ENCODE measurements around the gene KIF23. TPM values are rescaled to one million over a fixed set of nuclear protein-coding genes. Genes with fewer than 3 reads are reported as not detected.

KIF23 gene
- total RNA-seq, 1 experiment from 2014 or later: 87.8 TPM

GRCh38 chr15:69395460-69395859 is 18.7 kb upstream of the KIF23 start (continued):
- TF ChIP-seq, protein P1, sequence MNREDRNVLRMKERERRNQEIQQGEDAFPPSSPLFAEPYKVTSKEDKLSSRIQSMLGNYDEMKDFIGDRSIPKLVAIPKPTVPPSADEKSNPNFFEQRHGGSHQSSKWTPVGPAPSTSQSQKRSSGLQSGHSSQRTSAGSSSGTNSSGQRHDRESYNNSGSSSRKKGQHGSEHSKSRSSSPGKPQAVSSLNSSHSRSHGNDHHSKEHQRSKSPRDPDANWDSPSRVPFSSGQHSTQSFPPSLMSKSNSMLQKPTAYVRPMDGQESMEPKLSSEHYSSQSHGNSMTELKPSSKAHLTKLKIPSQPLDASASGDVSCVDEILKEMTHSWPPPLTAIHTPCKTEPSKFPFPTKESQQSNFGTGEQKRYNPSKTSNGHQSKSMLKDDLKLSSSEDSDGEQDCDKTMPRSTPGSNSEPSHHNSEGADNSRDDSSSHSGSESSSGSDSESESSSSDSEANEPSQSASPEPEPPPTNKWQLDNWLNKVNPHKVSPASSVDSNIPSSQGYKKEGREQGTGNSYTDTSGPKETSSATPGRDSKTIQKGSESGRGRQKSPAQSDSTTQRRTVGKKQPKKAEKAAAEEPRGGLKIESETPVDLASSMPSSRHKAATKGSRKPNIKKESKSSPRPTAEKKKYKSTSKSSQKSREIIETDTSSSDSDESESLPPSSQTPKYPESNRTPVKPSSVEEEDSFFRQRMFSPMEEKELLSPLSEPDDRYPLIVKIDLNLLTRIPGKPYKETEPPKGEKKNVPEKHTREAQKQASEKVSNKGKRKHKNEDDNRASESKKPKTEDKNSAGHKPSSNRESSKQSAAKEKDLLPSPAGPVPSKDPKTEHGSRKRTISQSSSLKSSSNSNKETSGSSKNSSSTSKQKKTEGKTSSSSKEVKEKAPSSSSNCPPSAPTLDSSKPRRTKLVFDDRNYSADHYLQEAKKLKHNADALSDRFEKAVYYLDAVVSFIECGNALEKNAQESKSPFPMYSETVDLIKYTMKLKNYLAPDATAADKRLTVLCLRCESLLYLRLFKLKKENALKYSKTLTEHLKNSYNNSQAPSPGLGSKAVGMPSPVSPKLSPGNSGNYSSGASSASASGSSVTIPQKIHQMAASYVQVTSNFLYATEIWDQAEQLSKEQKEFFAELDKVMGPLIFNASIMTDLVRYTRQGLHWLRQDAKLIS (CRISPR knock-in tag; IDR thresholded peaks at IDR 0.05; ENCODE audit: borderline replicate concordance): no peak
- TF ChIP-seq, protein P2, sequence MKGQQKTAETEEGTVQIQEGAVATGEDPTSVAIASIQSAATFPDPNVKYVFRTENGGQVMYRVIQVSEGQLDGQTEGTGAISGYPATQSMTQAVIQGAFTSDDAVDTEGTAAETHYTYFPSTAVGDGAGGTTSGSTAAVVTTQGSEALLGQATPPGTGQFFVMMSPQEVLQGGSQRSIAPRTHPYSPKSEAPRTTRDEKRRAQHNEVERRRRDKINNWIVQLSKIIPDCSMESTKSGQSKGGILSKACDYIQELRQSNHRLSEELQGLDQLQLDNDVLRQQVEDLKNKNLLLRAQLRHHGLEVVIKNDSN (CRISPR knock-in tag; IDR thresholded peaks at IDR 0.05): no peak

DNA sequence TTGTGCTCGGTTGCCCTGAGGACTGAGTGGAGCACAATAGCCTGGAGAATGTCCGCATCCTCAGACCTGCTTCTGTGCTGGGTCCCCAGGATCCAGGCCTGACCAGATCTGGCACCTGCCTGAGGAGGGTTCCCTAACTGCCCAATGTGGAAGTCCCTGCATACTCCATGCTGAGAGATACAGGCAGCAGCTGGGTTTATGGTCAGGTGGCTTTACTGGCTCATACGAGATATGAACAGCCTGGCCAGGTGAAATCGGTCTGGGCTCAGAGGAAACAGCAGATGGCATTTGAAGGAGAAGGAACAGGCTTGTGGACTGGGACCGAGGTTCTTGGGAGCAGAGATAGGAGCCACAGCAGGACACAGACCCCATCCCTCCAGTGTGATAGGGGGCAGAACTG is 18.2 kb upstream of the KIF23 start:
- TF ChIP-seq FOXJ3 (CRISPR knock-in tag; IDR thresholded peaks at IDR 0.05; ENCODE audit: borderline replicate concordance): no peak
- no peak for TF ChIP-seq ZNF423 (CRISPR knock-in tag; IDR thresholded peaks at IDR 0.05)
- TF ChIP-seq, protein P3, sequence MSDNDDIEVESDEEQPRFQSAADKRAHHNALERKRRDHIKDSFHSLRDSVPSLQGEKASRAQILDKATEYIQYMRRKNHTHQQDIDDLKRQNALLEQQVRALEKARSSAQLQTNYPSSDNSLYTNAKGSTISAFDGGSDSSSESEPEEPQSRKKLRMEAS (CRISPR knock-in tag; IDR thresholded peaks at IDR 0.05): no peak
- TF ChIP-seq OVOL2 (CRISPR knock-in tag; IDR thresholded peaks at IDR 0.05; ENCODE audit: borderline replicate concordance): no peak
- no peak for TF ChIP-seq JUN (CRISPR knock-in tag; IDR thresholded peaks at IDR 0.05)
- TF ChIP-seq, protein P4, sequence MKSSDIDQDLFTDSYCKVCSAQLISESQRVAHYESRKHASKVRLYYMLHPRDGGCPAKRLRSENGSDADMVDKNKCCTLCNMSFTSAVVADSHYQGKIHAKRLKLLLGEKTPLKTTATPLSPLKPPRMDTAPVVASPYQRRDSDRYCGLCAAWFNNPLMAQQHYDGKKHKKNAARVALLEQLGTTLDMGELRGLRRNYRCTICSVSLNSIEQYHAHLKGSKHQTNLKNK (CRISPR knock-in tag; IDR thresholded peaks at IDR 0.05): no peak
- no peak for TF ChIP-seq ATF1 (CRISPR knock-in tag; IDR thresholded peaks at IDR 0.05)
- TF ChIP-seq CDX4 (CRISPR knock-in tag; IDR thresholded peaks at IDR 0.05; ENCODE audit: borderline replicate concordance): no peak
- TF ChIP-seq USF2 (CRISPR knock-in tag; IDR thresholded peaks at IDR 0.05): no peak
- no peak for TF ChIP-seq NR1H2 (CRISPR knock-in tag; IDR thresholded peaks at IDR 0.05)
- TF ChIP-seq, protein P5, sequence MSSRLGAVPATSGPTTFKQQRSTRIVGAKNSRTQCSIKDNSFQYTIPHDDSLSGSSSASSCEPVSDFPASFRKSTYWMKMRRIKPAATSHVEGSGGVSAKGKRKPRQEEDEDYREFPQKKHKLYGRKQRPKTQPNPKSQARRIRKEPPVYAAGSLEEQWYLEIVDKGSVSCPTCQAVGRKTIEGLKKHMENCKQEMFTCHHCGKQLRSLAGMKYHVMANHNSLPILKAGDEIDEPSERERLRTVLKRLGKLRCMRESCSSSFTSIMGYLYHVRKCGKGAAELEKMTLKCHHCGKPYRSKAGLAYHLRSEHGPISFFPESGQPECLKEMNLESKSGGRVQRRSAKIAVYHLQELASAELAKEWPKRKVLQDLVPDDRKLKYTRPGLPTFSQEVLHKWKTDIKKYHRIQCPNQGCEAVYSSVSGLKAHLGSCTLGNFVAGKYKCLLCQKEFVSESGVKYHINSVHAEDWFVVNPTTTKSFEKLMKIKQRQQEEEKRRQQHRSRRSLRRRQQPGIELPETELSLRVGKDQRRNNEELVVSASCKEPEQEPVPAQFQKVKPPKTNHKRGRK (CRISPR knock-in tag; IDR thresholded peaks at IDR 0.05; ENCODE audit: borderline replicate concordance): no peak
- H3K27me3 Mint-ChIP-seq (ENCODE audit: low read depth): no peaks in the 10 kb centered on the region
- H3K27ac Mint-ChIP-seq: no peak overlapping the region
- H3K36me3 Mint-ChIP-seq: no peaks in the 10 kb centered on the region; the same call in 1 of the 2 replicates
- ChIA-PET CTCF (interaction anchor here (1.0 to 2.0 kb wide), 2 partner anchors 8 to 12 kb away, joined by 3 to 10 read pairs; no protein-coding TSS in a partner anchor), POLR2A (no interaction called here)
- no peaks in the 10 kb centered on the region for H3K9me3 Mint-ChIP-seq
- ATAC-seq (no peak), DNase-seq (ENCODE audit: low spot score) (no peak)
- H3K4me1 Mint-ChIP-seq: peaks cover 20% of the 10 kb centered on the region
- no peak overlapping the region for H3K4me3 Mint-ChIP-seq

DNA sequence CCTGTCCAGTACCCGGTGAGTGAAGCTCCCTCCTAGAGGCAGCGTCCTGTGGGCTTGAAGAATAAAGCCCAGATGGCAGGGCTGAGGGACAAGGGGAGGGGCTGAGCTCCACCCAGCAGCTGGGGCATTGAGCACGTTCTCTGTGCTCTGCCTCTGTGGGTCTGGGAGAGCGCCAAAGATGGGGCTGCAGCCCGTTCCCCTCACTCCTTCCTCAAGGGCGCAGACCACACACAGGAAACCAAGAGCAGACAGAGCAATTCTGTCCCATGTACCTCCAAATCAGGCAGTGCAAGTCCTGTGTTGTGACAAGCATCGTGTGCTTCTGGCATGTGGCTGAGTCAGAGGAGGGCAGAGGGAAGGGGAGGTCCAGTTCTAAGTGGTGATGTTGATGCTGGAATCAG is 15.7 kb upstream of the KIF23 start:
- Mint-ChIP-seq H3K4me1 (peaks cover 14% of the 10 kb centered on the region), H3K36me3 (no peaks in the 10 kb centered on the region), H3K27me3 (ENCODE audit: low read depth) (no peaks in the 10 kb centered on the region), H3K4me3 (no peak overlapping the region), H3K27ac (no peak overlapping the region), H3K9me3 (no peaks in the 10 kb centered on the region)
- ChIA-PET POLR2A (no interaction called here), CTCF (interaction anchor here (1.0 kb wide), 1 partner anchor 367 kb away, joined by 3 read pairs; no protein-coding TSS in a partner anchor)
- ATAC-seq (no peak), DNase-seq (ENCODE audit: low spot score) (no peak)
- no peak for TF ChIP-seq OVOL2 (CRISPR knock-in tag; IDR thresholded peaks at IDR 0.05; ENCODE audit: borderline replicate concordance)
- no peak for TF ChIP-seq NR1H2 (CRISPR knock-in tag; IDR thresholded peaks at IDR 0.05)
- TF ChIP-seq RELA (CRISPR knock-in tag; IDR thresholded peaks at IDR 0.05; ENCODE audit: borderline replicate concordance): no peak
- TF ChIP-seq SP1 (CRISPR knock-in tag; conservative IDR thresholded peaks at IDR 0.05): no peak
- TF ChIP-seq, protein P6, sequence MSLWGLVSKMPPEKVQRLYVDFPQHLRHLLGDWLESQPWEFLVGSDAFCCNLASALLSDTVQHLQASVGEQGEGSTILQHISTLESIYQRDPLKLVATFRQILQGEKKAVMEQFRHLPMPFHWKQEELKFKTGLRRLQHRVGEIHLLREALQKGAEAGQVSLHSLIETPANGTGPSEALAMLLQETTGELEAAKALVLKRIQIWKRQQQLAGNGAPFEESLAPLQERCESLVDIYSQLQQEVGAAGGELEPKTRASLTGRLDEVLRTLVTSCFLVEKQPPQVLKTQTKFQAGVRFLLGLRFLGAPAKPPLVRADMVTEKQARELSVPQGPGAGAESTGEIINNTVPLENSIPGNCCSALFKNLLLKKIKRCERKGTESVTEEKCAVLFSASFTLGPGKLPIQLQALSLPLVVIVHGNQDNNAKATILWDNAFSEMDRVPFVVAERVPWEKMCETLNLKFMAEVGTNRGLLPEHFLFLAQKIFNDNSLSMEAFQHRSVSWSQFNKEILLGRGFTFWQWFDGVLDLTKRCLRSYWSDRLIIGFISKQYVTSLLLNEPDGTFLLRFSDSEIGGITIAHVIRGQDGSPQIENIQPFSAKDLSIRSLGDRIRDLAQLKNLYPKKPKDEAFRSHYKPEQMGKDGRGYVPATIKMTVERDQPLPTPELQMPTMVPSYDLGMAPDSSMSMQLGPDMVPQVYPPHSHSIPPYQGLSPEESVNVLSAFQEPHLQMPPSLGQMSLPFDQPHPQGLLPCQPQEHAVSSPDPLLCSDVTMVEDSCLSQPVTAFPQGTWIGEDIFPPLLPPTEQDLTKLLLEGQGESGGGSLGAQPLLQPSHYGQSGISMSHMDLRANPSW (CRISPR knock-in tag; conservative IDR thresholded peaks at IDR 0.05; ENCODE audit: low read depth): no peak
- TF ChIP-seq E2F1 (CRISPR knock-in tag; IDR thresholded peaks at IDR 0.05): no peak
- no peak for TF ChIP-seq IRF2 (CRISPR knock-in tag; IDR thresholded peaks at IDR 0.05; ENCODE audit: borderline replicate concordance, low read depth)
- no peak for TF ChIP-seq ESRRA (CRISPR knock-in tag; IDR thresholded peaks at IDR 0.05; ENCODE audit: borderline replicate concordance)
- TF ChIP-seq NR3C1 (CRISPR knock-in tag; conservative IDR thresholded peaks at IDR 0.05; ENCODE audit: low read depth): no peak
